Endodermal cell (in vitro differentiated cells): ENCODE data around the gene LCE2D. TPM values are rescaled to one million over a fixed set of nuclear protein-coding genes. Genes with fewer than 3 reads are reported as not detected.

Source experiments
- DNase-seq: peaks from one replicate; pipeline ENCODE4 v3.0.0-alpha.2; 2017
- H3K27ac ChIP-seq: 2 replicates; pipeline ENCODE4 v1.5.1; 2013; ENCODE audit warnings: mild to moderate bottlenecking, low read depth, low read length, moderate library complexity
- H3K27me3 ChIP-seq: 2 replicates; pipeline ENCODE4 v1.6.1; 2013; ENCODE audit warnings: mild to moderate bottlenecking, low read length, moderate library complexity; ENCODE audit not compliant: insufficient read depth, control insufficient read depth, poor library complexity, severe bottlenecking
- H3K36me3 ChIP-seq: 2 replicates; pipeline ENCODE4 v1.7.0; 2013; ENCODE audit warnings: mild to moderate bottlenecking, low read length, moderate library complexity; ENCODE audit not compliant: control insufficient read depth, insufficient read depth
- H3K4me1 ChIP-seq: one replicate; pipeline ENCODE4 v1.7.0; 2013; ENCODE audit warnings: low read length; ENCODE audit not compliant: control insufficient read depth, insufficient read depth
- H3K4me3 ChIP-seq: 2 replicates; pipeline ENCODE4 v1.5.1; 2013; ENCODE audit warnings: mild to moderate bottlenecking, low read length, moderate library complexity
- H3K9ac ChIP-seq: 2 replicates; pipeline ENCODE4 v1.6.1; 2013; ENCODE audit warnings: mild to moderate bottlenecking, low read length, moderate library complexity; ENCODE audit not compliant: poor library complexity, severe bottlenecking; ENCODE audit errors: extremely low read depth
- H3K9me3 ChIP-seq: 2 replicates; pipeline ENCODE4 v1.6.1; 2013; ENCODE audit warnings: mild to moderate bottlenecking, low read length, moderate library complexity; ENCODE audit not compliant: control insufficient read depth
- H3K27ac Mint-ChIP-seq: 2 replicates; pipeline ENCODE4 v1.8.0; 2020; ENCODE audit warnings: mixed read lengths
- H3K27me3 Mint-ChIP-seq: 2 replicates; pipeline ENCODE4 v1.8.0; 2021; ENCODE audit warnings: mild to moderate bottlenecking, mixed read lengths; ENCODE audit not compliant: insufficient read depth
- H3K36me3 Mint-ChIP-seq: 2 replicates; pipeline ENCODE4 v1.8.0; 2020; ENCODE audit warnings: low read depth, mixed read lengths
- H3K4me1 Mint-ChIP-seq: 2 replicates; pipeline ENCODE4 v1.8.0; 2020; ENCODE audit warnings: mixed read lengths
- H3K4me3 Mint-ChIP-seq: 2 replicates; pipeline ENCODE4 v1.8.0; 2020; ENCODE audit warnings: mild to moderate bottlenecking, moderate library complexity, mixed read lengths
- H3K9me3 Mint-ChIP-seq: 2 replicates; pipeline ENCODE4 v1.8.0; 2020; ENCODE audit warnings: mild to moderate bottlenecking, mixed read lengths
- CTCF ChIP-seq: fragments of 200-600 bp; sonication (generic); conservative IDR thresholded peaks from 2 replicates; pipeline ENCODE4 v1.5.0; 2021; ENCODE audit warnings: antibody characterized with exemption, mild to moderate bottlenecking
- WGBS, 2 experiments: methylation state at CpG; one replicate each; pipeline versions ENCODE4 v1.1.5 to v1.1.7; 2013; ENCODE audit warnings: missing lambda C conversion rate in 2 of 2, mixed read lengths in 1 of 2; ENCODE audit not compliant: insufficient coverage in 1 of 2, insufficient read length in 1 of 2; 5-methylcytosine and 5-hydroxymethylcytosine counted together
- total RNA-seq, 2 donors: library from RNA; stranded (reverse); fragmentation: NEBNext Ultra II Directional in 1 of 2; extraction: Animal tissue kit (Norgen Biotek cat#: 25700) in 1 of 2; gene quantifications; 2 replicates in 1 of 2; 3 replicates in 1 of 2; pipeline ENCODE4 v1.2.1, GENCODE V29; 2021

LCE2D gene
- total RNA-seq, 2 donors from 2014 or later: not detected

- no peak for DNase-seq
These were observed 18.0 kb upstream of the LCE2D start for GRCh38 chr1:152645146-152645545.

DNA sequence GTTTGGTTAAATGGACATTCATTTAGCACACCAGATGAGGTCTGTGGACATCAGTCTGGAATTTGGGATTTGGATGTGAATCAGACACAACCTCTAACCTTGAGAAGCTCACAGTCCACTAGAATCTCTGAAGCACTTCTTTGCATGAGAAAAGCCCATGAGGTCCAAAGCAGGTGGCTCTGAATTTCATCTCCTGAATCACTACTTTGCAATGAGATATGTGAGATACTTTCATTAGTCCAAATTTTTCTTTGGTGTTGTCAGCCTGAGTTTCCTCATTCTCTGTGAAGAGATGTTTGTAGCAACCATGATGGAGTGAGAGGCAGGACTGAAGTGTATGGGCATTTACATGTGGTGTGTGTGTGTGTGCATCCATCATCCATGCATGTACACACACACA lies 16.5 kb upstream of the LCE2D start:
- no peaks in the 10 kb centered on the region for H3K4me1 Mint-ChIP-seq
- peaks cover 93% of the 10 kb centered on the region for H3K9me3 Mint-ChIP-seq
- Histone ChIP-seq H3K4me1 (no peaks in the 10 kb centered on the region), H3K27me3 (no peaks in the 10 kb centered on the region), H3K9ac (no peak overlapping the region), H3K4me3 (no peak overlapping the region), H3K27ac (no peak overlapping the region), H3K36me3 (no peaks in the 10 kb centered on the region), H3K9me3 (peaks cover 84% of the 10 kb centered on the region)
- no peak overlapping the region for H3K4me3 Mint-ChIP-seq
- H3K27ac Mint-ChIP-seq: no peak overlapping the region
- H3K36me3 Mint-ChIP-seq: no peaks in the 10 kb centered on the region
- TF ChIP-seq CTCF: no peak
- no peaks in the 10 kb centered on the region for H3K27me3 Mint-ChIP-seq
- DNase-seq: no peak

More at GRCh38 chr1:152645146-152645545, 18.0 kb upstream of the LCE2D start:
- TF ChIP-seq CTCF: no peak
- no peak overlapping the region for H3K4me3 ChIP-seq
- Mint-ChIP-seq H3K27me3 (no peaks in the 10 kb centered on the region), H3K27ac (no peak overlapping the region), H3K9me3 (peaks cover 93% of the 10 kb centered on the region), H3K4me1 (no peaks in the 10 kb centered on the region), H3K4me3 (no peak overlapping the region), H3K36me3 (no peaks in the 10 kb centered on the region)
- H3K27me3 ChIP-seq: no peaks in the 10 kb centered on the region
- WGBS, 2 experiments: 72 to 90% methylated on average over 2 to 3 of the region's 3 CpGs
- no peak overlapping the region for H3K9ac ChIP-seq
- H3K36me3 ChIP-seq: no peaks in the 10 kb centered on the region
- H3K9me3 ChIP-seq: peaks cover 84% of the 10 kb centered on the region
- H3K4me1 ChIP-seq: no peaks in the 10 kb centered on the region
- H3K27ac ChIP-seq: no peak overlapping the region

DNA sequence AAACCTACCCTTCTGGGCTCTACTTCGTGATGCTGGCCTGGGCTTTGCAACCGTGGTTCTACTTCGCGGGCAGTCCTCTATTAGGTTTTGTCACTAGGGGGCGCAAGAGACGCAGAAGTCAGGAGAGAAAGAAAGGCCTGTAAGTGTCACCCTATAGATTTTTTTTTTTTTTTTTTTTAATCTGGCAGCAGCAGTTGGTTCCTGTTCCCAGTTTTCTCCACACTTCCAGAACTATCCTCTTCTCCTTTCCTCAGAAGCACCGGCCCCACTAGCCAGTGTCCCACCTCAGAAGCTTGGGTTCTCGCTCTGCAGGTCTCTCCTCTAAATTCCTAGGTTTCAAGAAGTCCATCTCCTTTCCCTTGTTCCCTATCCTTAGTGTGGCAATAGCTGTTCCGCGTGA lies 9.1 kb upstream of the LCE2D start:
- no peaks in the 10 kb centered on the region for H3K36me3 Mint-ChIP-seq
- H3K27ac ChIP-seq: no peak overlapping the region
- peaks cover 88% of the 10 kb centered on the region for H3K9me3 ChIP-seq
- no peaks in the 10 kb centered on the region for H3K4me1 Mint-ChIP-seq
- 45 to 60% methylated on average over 1 to 10 of the region's 10 CpGs for WGBS, 2 experiments
- no peak overlapping the region for H3K9ac ChIP-seq
- H3K4me3 ChIP-seq: no peak overlapping the region
- H3K27me3 Mint-ChIP-seq: no peaks in the 10 kb centered on the region
- no peaks in the 10 kb centered on the region for H3K4me1 ChIP-seq
- H3K9me3 Mint-ChIP-seq: peaks cover 86% of the 10 kb centered on the region
- H3K27me3 ChIP-seq: no peaks in the 10 kb centered on the region
- peak; percentile 83 for DNase-seq
- no peaks in the 10 kb centered on the region for H3K36me3 ChIP-seq
- H3K4me3 Mint-ChIP-seq: no peak overlapping the region
- no peak overlapping the region for H3K27ac Mint-ChIP-seq
- peak; percentile 69 for TF ChIP-seq CTCF
